Measurements from ENCODE around the gene TPPP3. TPM values are rescaled to one million over a fixed set of nuclear protein-coding genes. Genes with fewer than 3 reads are reported as not detected.

Gene TPPP3
- total RNA-seq, 1 experiment from 2014 or later: 3.1 TPM

- H3K36me3 ChIP-seq (ENCODE audit: low read depth): no peaks in the 10 kb centered on the region
Measured at GRCh38 chr16:67426950-67427349, 33.7 kb upstream of the TPPP3 start.

GRCh38 chr16:67426022-67426421 lies 32.7 kb upstream of the TPPP3 start:
- intact Hi-C loops (cut with micrococcal nuclease; ENCODE audit: unreplicated experiment): no loop called here
- H3K4me3 ChIP-seq: no peak overlapping the region
- POLR2A ChIA-PET (ENCODE audit: unreplicated experiment): no interaction called here
- no peaks in the 10 kb centered on the region for H3K27me3 ChIP-seq (ENCODE audit: insufficient read depth, low read depth)
- DNase-seq: no peak
- no peaks in the 10 kb centered on the region for H4K20me1 ChIP-seq (ENCODE audit: insufficient read depth)
- no peak overlapping the region for H2AFZ ChIP-seq
- no peak overlapping the region for H3K4me2 ChIP-seq
- no peaks in the 10 kb centered on the region for H3K36me3 ChIP-seq (ENCODE audit: low read depth)
- peaks cover 14% of the 10 kb centered on the region; the same call in 1 of the 2 replicates for H3F3A ChIP-seq (ENCODE audit: insufficient read depth, low read depth)
- no peak for TF ChIP-seq EZH2 (IDR thresholded peaks at IDR 0.05; ENCODE audit: low read depth)
- no peak for TF ChIP-seq CTCF (conservative IDR thresholded peaks at IDR 0.05)
- H3K4me1 ChIP-seq (replicated peaks; ENCODE audit: insufficient read depth): no peaks in the 10 kb centered on the region; the same call in none of the 2 replicates
- no peak overlapping the region for H3K27ac ChIP-seq
- H3K9me3 ChIP-seq (ENCODE audit: insufficient read depth, low read depth): no peaks in the 10 kb centered on the region
- BruUV-seq (replicated peaks): no TSS peak
- H3K79me2 ChIP-seq (ENCODE audit: low read depth): no peaks in the 10 kb centered on the region
- H3K9me2 ChIP-seq (ENCODE audit: insufficient read depth): no peaks in the 10 kb centered on the region
- CTCF ChIA-PET: no interaction called here

More at GRCh38 chr16:67426950-67427349, 33.7 kb upstream of the TPPP3 start:
- no peak overlapping the region for H2AFZ ChIP-seq
- no peaks in the 10 kb centered on the region; the same call in none of the 2 replicates for H3K4me1 ChIP-seq (replicated peaks; ENCODE audit: insufficient read depth)
- peaks cover 20% of the 10 kb centered on the region; the same call in 1 of the 2 replicates for H3F3A ChIP-seq (ENCODE audit: insufficient read depth, low read depth)
- DNase-seq: no peak
- no peaks in the 10 kb centered on the region for H4K20me1 ChIP-seq (ENCODE audit: insufficient read depth)
- no peaks in the 10 kb centered on the region for H3K9me3 ChIP-seq (ENCODE audit: insufficient read depth, low read depth)
- H3K4me2 ChIP-seq: no peak overlapping the region
- TF ChIP-seq EZH2 (IDR thresholded peaks at IDR 0.05; ENCODE audit: low read depth) (no peak), CTCF (conservative IDR thresholded peaks at IDR 0.05) (no peak)
- H3K27me3 ChIP-seq (ENCODE audit: insufficient read depth, low read depth): no peaks in the 10 kb centered on the region
- intact Hi-C loops (cut with micrococcal nuclease; ENCODE audit: unreplicated experiment): no loop called here
- H3K79me2 ChIP-seq (ENCODE audit: low read depth): no peaks in the 10 kb centered on the region
- POLR2A ChIA-PET (ENCODE audit: unreplicated experiment): no interaction called here
- H3K27ac ChIP-seq: no peak overlapping the region
- no TSS peak for BruUV-seq (replicated peaks)
- no peaks in the 10 kb centered on the region for H3K9me2 ChIP-seq (ENCODE audit: insufficient read depth)
- H3K4me3 ChIP-seq: no peak overlapping the region
- CTCF ChIA-PET: interaction anchor here (0.5 to 0.6 kb wide), 3 partner anchors 20 to 767 kb away, joined by 3 to 11 read pairs (median 6); no protein-coding TSS in a partner anchor

- TF ChIP-seq CTCF (conservative IDR thresholded peaks at IDR 0.05) (no peak), EZH2 (IDR thresholded peaks at IDR 0.05; ENCODE audit: low read depth) (no peak)
- H3K4me1 ChIP-seq (replicated peaks; ENCODE audit: insufficient read depth): no peaks in the 10 kb centered on the region; the same call in none of the 2 replicates
- H3K27me3 ChIP-seq (ENCODE audit: insufficient read depth, low read depth): no peaks in the 10 kb centered on the region
- H3K4me3 ChIP-seq: no peak overlapping the region
- H3K79me2 ChIP-seq (ENCODE audit: low read depth): no peaks in the 10 kb centered on the region
- no peaks in the 10 kb centered on the region for H4K20me1 ChIP-seq (ENCODE audit: insufficient read depth)
- no peak overlapping the region for H3K4me2 ChIP-seq
- ChIA-PET CTCF (no interaction called here), POLR2A (ENCODE audit: unreplicated experiment) (no interaction called here)
- no peak for DNase-seq
- no TSS peak for BruUV-seq (replicated peaks)
- no peaks in the 10 kb centered on the region for H3K9me2 ChIP-seq (ENCODE audit: insufficient read depth)
- intact Hi-C loops (cut with micrococcal nuclease; ENCODE audit: unreplicated experiment): no loop called here
- H3K27ac ChIP-seq: no peak overlapping the region
- no peaks in the 10 kb centered on the region for H3K36me3 ChIP-seq (ENCODE audit: low read depth)
- H3F3A ChIP-seq (ENCODE audit: insufficient read depth, low read depth): peaks cover 14% of the 10 kb centered on the region; the same call in 1 of the 2 replicates
- H3K9me3 ChIP-seq (ENCODE audit: insufficient read depth, low read depth): no peaks in the 10 kb centered on the region
- H2AFZ ChIP-seq: no peak overlapping the region
Measured at GRCh38 chr16:67425580-67425979, 32.3 kb upstream of the TPPP3 start.

All from PC-9 (cell line).